SW480 (cell line): ENCODE data around the gene MAST4.

ENCODE experiments used
- DNase-seq: peaks from one replicate; pipeline ENCODE4 v3.0.0-alpha.2; 2016; ENCODE audit warnings: low spot score

Gene MAST4

DNA sequence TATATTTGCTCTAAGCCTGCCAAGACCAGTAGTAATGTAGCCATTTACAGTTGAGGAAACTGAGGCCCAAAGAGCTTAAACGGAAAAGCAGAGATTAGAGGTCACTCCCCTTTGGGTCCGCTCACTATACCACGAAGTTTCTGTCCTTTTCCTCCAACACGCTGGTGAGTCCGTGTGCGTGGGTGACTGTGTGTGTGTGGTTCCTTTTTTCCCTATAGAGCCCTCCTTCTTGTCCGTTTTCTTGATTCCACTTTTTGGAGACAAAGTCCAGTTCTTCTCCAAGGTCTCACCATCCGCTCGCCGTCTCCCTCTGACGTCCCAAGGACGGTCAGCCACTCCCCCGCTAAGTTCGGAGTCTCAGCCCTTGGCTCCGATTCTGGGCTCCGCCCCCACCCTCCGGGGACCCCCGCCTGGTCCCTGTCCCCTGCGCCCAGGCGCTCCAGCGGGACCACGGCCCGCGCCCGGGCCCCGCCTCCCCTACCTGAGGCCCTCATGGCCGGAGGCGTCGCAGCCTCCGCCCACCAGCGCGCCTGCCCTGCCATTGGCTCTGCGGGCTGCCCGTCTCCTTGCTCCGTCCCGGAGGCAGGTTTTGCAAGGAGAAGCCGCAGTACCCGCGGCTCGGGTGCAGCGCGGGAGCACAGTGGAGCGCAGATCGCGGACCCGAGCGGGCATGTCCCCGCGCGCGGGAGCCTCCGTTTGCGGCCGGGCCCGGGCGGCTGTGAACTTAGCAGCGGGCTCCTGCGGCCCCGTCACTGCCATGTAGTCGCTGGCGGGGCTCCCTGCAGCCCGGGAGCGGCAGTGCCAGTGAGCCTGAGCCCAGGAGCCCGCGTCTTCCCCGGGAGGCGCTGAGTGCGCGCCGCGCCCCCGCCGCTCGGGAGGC lies at the start of gene MAST4:
MAST4 (plus strand) TSS at position 638 of the 880 bp plus-strand sequence. CDS start 263 bp downstream, outside the sequence.
- DNase-seq: peak; percentile 76

DNA sequence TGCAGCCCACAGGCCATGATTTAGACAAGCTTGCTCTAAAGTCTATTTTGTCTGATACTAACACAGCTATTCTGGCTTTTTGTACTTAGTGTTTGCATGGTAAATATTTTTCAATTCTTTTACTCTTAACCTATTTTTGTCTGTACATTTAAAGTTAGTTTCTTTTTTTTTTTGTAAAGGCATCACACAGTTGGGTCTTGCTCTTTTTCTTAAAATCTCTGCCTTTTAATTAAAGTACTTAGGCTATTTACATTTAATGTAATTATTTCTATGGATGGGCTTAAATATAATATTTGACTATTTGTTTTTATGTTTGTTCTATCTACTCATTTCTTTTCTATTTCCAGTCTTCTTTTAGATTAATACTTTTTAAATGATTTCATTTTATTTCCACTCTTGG lies 49.7 kb upstream of the MAST4 start:
- no peak for DNase-seq

DNA sequence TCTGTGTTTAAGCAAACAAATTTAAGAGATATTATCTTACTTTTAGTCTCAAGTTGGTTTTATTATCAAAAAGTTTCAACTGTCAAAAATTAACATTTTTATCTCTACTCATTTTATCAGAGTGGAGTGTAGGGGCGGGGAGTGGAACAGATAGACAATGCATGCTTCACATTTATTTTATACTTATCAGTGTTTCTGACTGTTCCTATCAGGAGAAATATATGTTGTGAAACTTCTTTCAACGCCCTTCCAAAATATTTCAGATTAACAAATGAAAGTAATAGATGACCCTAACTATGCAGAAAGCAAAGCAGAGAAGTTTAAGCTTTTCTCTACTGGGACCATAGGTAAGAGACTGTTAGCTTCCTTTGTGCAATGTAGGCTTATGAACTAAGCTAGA lies 44.9 kb upstream of the MAST4 start:
- DNase-seq: no peak

DNA sequence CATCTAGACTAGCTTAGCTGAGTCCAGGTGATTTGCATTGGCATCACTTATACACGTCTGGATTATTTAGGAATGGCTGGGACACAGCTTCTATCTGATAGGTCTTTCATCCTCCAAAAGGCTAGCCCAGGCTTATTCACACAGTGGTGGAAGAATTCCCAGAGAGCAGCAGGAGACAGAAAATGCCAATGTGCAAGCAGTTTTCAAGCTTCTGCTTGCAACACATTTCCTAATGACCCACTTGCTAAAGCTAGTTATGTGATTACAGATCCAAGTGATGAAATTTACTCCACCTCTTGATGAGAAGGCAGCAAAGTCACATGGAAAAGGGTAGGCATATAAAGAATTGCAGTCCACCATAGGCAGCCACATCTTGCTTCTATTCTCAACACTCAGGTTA lies 44.2 kb upstream of the MAST4 start:
- DNase-seq: no peak

DNA sequence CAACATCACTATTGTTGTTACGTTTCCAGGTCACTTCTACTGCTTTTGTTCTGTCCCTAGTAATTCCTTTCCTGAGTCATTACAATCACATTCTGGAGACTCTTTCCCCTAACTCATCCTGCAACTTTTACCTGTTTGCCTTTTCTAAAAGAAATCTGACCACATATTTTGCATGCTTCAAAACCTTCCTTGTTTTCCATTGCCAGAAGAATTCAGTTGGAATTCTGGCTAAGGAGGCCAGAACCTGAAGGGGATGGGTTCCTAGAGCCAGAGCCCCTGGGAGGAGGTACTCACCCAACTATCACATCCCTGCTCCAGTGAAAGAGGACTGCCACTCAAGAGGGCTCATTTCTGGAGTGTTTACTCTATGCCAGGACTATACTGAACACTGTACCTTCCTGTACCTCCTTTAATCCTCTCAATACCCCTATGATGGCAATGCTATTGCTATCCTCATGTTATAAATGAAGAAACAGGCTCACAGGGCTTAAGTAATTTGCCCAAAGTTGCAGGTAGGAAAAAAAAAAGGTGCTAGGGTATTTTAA lies 42.8 kb upstream of the MAST4 start:
- DNase-seq: no peak

DNA sequence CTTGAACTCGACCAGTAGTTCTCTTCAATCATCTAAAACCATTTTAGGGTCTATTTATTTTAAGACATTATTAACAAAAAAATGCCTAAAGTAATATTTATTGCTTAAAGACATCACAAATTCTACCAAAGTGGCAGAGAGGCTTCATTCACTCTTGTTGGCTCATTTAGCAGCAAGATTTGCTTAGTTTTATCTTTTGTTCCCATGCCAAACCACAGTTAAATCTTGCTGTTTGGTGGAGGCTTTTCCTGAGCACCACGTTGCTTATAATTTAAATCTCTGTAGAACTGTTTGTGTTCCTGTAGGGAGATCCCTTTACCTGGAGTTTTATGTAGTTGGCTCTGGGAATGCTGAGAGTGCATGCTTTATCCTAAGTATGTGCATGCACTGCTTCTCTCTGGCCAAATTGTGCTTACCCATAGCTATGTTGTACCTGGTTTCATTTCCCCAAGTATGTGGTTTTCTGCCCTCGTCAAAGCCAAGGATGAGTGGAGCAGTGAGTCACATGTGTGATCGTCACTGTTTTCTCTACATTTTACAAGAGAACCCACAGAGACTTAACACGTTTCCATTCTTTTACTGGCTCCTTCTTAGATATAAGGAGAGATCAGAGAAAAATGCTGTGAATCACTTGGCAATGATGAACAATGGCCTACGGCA lies 42.1 kb upstream of the MAST4 start:
- DNase-seq: peak; percentile 11

DNA sequence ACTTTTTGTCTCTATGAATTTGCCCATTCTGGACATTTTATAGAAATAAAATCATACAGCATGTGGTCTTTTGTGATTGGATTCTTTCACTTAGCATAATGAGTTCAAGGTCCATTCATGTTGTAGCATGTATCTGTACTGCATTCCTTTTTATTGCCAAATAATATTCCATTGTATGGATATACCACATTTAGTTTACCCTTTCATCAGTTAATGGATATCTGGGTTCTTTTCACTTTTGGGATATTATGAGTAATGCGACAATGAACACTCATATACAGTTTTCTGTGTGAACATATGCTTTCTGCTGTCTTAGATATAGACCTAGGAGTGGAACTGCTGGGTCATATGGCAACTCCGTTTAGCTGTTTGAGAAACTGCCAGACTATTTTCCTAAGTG lies 41.3 kb upstream of the MAST4 start:
- DNase-seq: no peak

DNA sequence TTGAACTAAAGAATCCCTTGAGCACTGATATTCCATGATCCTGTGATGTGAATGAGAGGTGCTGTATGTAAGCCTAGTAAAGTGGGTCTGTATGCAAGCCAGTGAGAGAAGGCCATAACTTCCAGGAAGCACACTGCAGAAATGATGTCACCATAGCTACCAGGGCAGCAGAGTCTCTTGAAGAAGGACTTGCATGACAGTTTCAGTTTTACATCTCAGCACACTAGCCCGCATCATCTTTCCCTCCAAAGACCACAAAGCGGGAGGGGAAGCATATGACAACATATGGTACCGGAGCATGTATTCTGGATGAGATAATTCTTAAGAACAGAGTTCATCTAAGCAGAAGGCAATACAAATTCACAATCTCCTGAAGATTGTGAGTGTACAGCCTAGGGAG lies 37.6 kb upstream of the MAST4 start:
- no peak for DNase-seq

DNA sequence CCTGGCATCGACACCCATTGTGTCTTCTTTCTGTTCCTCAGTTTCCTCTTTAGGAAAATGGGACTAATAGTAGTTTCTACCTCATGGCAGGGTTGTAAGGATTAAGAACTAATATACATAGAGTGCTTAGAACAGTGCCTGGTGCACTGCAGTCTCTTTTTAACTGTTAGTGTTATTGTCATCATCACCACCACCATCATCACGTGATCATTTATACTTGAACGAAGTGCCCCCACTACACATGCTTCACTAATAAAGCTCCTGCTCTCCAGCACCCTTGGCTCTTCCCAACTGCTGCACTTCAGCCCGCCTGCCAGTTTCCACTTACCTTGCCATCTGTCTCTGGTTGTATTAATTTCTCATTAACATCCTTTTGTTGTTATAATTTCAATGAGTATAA lies 35.8 kb upstream of the MAST4 start:
- no peak for DNase-seq

DNA sequence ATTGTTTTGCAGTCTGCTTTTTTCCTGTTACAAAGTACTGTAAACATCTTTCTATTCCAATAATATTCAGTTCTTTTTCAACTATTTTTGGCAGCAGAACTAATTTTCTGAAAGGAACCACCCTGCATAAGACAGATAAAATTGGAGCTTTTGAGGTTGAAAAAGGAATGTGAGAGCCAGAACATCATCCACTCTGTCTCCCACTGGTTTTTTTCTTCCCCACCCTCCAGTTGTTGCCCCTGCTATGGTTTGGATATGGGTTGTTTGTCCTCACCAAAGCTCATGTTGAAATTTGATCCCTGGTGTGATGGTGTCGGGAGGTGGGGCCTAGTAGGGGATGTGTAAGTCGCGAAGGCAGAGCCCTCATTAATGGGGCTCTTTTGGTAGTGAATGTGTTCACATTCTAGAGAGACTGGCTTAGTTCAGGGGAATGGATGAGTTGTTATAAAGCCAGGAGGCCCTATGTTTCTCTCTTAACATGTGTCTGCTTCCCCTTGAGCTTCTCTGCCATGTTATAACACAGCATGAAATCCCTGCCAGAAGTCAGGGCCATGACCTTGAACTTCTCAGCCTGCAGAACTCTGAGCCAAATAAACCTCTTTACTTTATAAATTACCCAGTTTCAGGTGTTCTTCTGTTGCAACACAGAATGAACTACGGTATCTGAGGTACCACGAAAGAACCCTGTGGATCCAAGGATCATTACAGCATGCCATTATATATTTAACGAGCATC lies 34.8 kb upstream of the MAST4 start:
- no peak for DNase-seq

DNA sequence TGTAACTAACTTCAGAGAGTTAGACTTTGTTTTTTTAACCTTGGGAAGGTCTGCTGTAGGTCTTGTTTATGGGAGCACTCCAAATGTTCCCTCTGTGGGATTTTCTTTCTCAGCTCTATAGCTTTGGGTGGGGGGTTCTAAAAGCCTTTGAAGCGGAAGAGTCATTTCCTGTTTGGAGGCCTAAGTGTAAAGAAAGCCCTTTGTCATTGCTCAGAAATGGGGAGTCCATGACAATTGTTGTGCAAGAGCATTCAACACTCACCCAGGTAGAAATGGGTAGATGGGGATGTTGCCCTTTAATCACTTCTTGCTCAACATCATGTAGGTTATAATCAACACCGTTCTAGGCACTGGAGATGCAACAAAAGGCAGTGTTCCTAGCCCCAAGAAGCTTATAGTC lies 30.3 kb upstream of the MAST4 start:
- no peak for DNase-seq

DNA sequence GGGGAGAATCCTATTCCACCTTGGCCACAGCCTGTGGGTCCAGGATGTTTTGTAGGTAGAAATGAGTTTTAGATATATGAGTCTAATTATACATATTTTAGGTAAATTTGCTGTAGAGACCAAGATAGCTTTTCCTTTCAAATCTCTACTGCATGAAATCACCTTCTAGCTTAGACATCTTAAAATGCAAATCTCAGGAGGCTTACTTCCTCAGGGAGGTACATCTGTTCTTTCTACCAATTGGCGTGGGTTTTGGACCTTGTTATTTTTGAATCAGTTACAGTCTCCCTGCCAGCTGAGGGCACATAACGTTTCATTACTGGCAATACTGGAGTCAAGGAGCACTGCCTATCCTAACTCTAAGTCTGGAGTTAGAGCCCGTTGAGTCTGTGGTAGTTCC lies 28.7 kb upstream of the MAST4 start:
- no peak for DNase-seq

DNA sequence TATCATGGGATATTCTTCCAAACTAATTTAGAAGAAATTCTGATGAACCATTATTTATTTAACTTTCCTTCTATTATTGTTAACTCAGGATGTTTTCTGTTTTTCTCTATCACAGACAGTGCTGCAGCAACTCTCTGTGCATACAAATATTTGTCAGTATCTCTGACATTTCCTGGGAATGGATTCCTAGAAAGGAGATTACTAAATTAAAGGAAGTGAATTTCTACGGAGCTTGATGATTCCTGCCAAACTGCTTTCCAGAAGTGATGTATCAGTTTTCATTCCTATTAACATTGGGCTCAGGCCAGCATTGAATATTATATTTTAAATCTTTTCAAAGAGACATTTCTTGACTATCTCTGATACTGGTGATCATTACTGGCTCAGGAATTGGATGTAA lies 26.0 kb upstream of the MAST4 start:
- no peak for DNase-seq

DNA sequence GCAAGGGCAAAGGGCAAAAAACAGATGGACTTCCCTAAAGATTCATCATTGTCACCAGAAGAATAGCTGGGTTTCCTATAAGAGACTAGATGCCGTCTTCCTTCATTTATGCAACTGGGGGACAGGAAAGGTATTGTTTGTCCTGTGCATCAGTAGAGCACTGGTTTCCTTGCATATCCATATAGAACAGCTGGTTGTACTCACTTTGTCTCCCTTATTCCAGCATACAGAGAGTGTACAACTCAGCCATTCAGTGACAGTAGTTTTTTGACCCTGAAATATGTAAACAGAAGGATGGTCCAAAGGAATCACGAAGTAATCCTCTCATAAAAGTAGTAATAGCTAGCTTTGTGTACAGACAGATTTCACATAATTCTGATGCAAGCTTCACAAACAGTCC lies 22.5 kb upstream of the MAST4 start:
- DNase-seq: no peak

DNA sequence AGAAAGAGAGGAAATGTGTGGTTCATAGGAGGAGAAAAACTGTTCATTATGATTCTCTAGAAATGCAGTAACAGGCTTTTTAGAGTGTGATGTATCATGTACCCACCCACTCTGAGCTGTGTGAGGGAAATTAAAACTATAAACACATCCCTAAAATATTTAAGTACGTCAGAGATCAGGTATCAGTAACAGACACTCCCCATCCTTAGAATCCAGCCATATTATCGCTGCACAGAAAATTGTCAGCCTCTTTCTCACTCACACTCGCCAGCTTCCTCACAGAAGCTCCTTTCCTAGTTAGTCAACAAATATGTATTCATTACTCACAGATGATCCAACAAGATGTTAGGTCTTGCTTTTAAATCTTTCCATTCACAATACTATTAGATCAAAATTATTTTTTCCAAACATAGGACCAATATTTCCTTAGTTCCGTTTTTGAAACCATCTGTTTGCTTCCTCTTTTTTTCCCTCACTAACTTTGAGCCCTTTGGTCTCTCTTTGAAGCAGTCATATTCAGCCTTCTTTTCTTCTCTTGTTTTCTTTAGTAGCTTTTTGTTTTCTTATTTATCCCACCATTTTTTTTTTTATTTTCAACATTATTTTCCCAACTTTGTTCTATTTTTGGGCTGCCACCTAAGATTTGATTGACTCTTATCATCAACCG lies 13.6 kb upstream of the MAST4 start:
- DNase-seq: no peak

DNA sequence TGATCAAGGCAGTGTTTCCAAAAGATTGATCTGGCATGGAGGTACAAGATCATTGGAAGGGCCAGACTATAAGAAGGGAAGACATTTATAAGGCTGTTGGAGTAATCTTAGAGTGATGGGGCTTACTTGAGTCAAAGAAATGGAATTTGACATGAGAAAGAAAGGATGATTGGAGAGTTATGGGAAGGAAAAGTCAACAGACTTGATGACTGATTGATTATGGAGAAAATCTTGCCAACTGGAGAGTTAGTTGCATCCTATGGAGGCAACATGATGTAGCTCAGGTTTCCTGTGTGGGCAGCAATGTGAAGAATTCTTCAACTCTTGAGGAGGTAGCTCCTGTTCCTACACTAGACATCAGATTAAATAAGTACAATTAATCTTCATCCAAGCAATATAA lies 10.9 kb upstream of the MAST4 start:
- DNase-seq: no peak

DNA sequence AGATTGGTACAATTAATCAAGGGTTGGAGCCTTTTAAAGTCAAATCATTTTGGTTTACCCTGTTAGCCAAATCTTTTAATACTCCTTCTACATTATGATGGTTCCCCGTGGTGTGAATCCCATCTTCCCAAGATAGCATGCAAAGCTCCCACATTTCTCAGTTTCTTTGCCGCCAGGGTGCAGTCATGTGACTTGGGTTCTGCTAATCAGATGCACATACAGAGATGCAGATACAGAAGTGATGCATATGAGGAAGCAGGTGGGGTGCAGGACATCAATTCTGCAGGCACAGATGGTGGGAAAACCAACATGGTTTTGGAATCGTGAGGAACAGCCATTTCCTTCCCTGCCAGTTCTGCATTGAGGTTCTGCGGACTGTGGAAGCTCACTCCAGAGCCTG lies 8.4 kb upstream of the MAST4 start:
- no peak for DNase-seq

DNA sequence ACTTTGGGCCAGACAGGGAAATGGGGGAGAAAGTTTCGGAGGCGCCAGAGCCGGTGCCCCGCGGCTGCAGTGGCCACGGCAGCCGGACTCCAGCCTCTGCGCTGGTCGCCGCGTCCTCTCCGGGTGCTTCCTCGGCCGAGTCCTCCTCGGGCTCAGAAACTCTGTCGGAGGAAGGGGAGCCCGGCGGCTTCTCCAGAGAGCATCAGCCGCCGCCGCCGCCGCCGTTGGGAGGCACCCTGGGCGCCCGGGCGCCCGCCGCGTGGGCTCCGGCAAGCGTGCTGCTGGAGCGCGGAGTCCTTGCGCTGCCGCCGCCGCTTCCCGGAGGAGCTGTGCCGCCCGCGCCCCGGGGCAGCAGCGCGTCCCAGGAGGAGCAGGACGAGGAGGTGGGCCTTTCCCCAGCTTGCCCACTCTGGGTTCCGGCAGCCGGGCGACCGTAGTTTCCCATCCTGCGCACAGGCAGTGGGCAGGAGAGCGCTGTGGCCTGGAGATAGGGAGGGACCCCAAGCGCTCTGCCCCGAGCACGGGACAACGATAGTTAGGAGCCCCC lies 516 bp downstream of the MAST4 start:
- DNase-seq: peak; percentile 17

DNA sequence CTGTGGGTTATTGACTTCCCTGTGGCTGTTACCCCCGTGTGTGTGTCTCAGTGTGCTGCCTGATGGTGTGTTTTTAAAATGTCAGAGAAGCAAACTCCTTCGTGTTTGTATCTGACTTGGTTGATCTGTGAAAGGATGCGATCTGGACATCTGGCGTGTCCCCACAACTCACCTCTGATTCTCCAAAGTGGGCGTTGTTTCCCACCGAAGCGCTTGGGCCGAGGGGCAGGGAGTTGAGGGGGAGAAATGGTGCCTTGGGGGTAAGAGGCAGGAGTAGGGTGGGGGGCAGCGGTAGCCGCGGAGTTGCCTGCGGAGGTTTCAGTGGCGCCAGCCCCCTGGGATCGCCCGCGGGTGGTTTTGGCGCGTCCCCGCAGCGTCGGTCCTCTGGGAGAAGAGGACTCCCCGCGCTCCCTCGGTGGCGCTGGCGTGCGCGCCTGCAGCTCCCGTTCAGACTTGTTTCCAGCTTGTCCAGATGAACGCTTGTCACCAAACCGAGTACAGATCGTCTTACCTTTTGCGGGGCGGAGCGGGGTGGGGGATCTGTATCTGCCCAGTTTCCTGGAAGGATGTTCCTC lies 1.1 kb downstream of the MAST4 start:
- peak; percentile 37 for DNase-seq

DNA sequence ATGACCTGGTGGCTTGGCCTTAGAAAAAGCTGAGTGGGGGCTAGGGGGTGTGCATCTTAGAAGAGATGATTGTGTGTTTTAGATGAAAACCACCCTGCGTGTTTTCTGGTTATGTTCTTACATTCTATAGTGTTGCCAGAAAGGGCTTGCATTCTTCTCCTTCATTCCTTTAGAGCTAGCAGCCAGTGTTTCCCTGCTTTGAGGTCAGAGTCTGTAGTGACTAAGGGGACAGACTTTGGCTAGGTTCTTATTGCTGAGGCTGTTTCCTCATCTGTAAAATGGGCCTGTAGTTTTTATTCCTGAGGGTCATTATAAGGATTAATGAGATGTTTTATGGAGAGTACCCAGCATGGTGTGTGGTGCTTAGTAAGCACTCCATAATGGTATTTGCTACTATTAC lies 6.4 kb downstream of the MAST4 start:
- no peak for DNase-seq

DNA sequence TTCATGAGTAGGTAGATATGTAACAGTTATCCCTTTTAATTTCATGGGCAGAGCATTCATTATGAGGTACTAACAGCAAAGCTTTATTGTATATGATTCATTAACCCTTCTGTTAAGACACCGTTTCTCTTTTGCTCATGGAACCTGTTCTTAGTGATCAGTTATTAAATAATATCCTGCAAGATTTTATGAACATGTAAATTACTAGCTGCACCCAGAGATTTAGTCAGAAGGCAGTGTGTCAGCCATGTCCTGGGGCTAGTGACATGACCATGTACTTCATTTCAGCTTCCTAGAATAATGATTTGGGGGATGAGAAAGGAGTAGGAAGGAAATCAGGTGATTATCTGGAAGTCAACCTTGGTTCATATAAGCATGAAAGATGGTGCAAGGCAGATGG lies 7.0 kb downstream of the MAST4 start:
- no peak for DNase-seq
